GM19238 (cell line): ENCODE results near the gene LIMA1.

Experiments
- DNase-seq: peaks from one replicate; pipeline ENCODE4 v3.0.0; 2011; ENCODE audit warnings: low spot score; ENCODE audit not compliant: insufficient read length

Gene LIMA1

GRCh38 chr12:50145439-50145838 lies 137.9 kb downstream of the LIMA1 start:
- no peak for DNase-seq

- no peak for DNase-seq
These were observed 140.3 kb downstream of the LIMA1 start for GRCh38 chr12:50142993-50143392.

- DNase-seq: no peak
These were observed 150.7 kb downstream of the LIMA1 start for GRCh38 chr12:50132505-50133135.

- no peak for DNase-seq
These were observed 154.0 kb downstream of the LIMA1 start for GRCh38 chr12:50129290-50129689.

GRCh38 chr12:50127546-50127945 lies 155.8 kb downstream of the LIMA1 start:
- DNase-seq: no peak
